Fibroblast of lung (primary cell): ENCODE measurements around the gene GPR180.

Experiments
- EZH2 ChIP-seq: IDR thresholded peaks from 2 replicates; pipeline ENCODE4 v1.5.1; 2012; ENCODE audit warnings: low read length, control low read depth, mild to moderate bottlenecking; ENCODE audit errors: missing control alignments
- TF ChIP-seq, protein P1 (sequence below), 2 donors: IDR thresholded peaks in 1 of 2; conservative IDR thresholded peaks in 1 of 2; 1 replicate in 1 of 2; 2 replicates in 1 of 2; pipeline ENCODE4 v1.5.1; 2011 to 2012; ENCODE audit warnings: low read length in 2 of 2, control low read depth in 1 of 2, inconsistent platforms in 1 of 2, low read depth in 1 of 2, mild to moderate bottlenecking in 1 of 2

DNA sequence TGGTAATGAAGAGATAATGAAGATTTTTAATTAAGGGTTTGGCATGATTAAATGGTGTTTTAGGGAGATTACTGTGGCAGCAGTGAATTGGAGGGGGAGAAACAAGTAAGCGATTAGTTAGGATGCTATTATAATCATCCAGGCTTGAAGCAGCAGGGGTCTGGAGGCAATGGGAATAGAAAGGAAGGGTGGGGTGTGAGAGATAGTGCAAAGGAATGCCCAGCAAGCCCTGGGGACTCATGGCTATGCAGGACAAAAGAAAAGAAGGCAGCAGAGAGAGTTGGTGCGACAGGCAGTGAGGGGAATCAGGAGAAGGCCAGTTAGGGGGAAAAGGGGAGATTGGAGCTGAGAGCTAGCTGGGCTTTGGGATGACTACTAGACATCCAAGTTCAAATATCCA, 76.1 kb downstream of the GPR180 start:
- TF ChIP-seq, protein P1, sequence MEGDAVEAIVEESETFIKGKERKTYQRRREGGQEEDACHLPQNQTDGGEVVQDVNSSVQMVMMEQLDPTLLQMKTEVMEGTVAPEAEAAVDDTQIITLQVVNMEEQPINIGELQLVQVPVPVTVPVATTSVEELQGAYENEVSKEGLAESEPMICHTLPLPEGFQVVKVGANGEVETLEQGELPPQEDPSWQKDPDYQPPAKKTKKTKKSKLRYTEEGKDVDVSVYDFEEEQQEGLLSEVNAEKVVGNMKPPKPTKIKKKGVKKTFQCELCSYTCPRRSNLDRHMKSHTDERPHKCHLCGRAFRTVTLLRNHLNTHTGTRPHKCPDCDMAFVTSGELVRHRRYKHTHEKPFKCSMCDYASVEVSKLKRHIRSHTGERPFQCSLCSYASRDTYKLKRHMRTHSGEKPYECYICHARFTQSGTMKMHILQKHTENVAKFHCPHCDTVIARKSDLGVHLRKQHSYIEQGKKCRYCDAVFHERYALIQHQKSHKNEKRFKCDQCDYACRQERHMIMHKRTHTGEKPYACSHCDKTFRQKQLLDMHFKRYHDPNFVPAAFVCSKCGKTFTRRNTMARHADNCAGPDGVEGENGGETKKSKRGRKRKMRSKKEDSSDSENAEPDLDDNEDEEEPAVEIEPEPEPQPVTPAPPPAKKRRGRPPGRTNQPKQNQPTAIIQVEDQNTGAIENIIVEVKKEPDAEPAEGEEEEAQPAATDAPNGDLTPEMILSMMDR (conservative IDR thresholded peaks at IDR 0.05 in 1 of 2, IDR thresholded peaks at IDR 0.05 in 1 of 2; ENCODE audit: low read depth in 1 of 2, low read length in 2 of 2) = no peak
- TF ChIP-seq EZH2 = no peak
